ENCODE results near the gene MEIS2.

DNA sequence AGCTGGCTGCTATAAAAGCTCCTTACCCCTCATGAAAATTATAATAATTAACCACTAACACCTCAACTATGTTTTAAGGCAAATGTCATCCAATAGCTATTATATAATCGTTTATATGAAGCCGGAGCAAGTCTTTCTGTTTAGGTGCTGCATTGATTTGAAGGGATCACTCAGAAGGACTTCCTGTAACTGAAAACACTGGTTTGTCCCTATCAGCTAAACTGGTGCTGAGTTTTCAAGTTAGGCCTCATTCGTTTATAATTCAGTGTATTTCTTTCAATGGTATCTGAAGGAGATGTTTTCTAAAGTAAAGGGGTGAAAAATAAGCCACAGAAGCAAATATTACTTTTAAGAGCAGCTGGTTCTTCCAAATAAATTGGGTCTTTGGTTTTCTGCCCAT lies 14.2 kb downstream of the MEIS2 start:
- TF ChIP-seq POLR2A (IDR thresholded peaks at IDR 0.05), result no peak
- TF ChIP-seq, protein P1, sequence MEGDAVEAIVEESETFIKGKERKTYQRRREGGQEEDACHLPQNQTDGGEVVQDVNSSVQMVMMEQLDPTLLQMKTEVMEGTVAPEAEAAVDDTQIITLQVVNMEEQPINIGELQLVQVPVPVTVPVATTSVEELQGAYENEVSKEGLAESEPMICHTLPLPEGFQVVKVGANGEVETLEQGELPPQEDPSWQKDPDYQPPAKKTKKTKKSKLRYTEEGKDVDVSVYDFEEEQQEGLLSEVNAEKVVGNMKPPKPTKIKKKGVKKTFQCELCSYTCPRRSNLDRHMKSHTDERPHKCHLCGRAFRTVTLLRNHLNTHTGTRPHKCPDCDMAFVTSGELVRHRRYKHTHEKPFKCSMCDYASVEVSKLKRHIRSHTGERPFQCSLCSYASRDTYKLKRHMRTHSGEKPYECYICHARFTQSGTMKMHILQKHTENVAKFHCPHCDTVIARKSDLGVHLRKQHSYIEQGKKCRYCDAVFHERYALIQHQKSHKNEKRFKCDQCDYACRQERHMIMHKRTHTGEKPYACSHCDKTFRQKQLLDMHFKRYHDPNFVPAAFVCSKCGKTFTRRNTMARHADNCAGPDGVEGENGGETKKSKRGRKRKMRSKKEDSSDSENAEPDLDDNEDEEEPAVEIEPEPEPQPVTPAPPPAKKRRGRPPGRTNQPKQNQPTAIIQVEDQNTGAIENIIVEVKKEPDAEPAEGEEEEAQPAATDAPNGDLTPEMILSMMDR (IDR thresholded peaks at IDR 0.05), result no peak
- TF ChIP-seq EP300 (IDR thresholded peaks at IDR 0.05), result no peak
